ENCODE data around the gene TAF8. TPM values are rescaled to one million over a fixed set of nuclear protein-coding genes. Genes with fewer than 3 reads are reported as not detected.

Gene TAF8
- total RNA-seq, 1 experiment from 2014 or later, result 35.5 TPM

GRCh38 chr6:42053601-42054000 lies 3.3 kb downstream of the TAF8 start:
- Histone ChIP-seq H3K36me3 (ENCODE audit: control insufficient read depth, insufficient read depth, low read length) (peaks cover 23% of the 10 kb centered on the region), H3K27me3 (ENCODE audit: control insufficient read depth, insufficient read depth, low read length) (no peaks in the 10 kb centered on the region), H3K4me3 (ENCODE audit: low read depth in 2 of 2, low read length in 2 of 2) (no peak overlapping the region), H3K9me3 (ENCODE audit: control insufficient read depth, insufficient read depth, low read depth, low read length) (no peaks in the 10 kb centered on the region), H3K27ac (ENCODE audit: low read length) (no peak overlapping the region), H3K4me1 (ENCODE audit: control insufficient read depth, insufficient read depth, low read length) (peaks cover 10% of the 10 kb centered on the region)
- BruUV-seq (replicated peaks), result no TSS peak
- no peak for ATAC-seq
- CTCF ChIA-PET, result no interaction called here
- TF ChIP-seq CTCF (IDR thresholded peaks at IDR 0.05) (no peak), TCF7L2 (IDR thresholded peaks at IDR 0.05; ENCODE audit: low read depth, low read length) (no peak), SIN3A (IDR thresholded peaks at IDR 0.05; ENCODE audit: borderline replicate concordance, insufficient read depth, low read depth, low read length) (no peak), POLR2AphosphoS5 (IDR thresholded peaks at IDR 0.05; ENCODE audit: low read depth, low read length) (no peak)
- TF ChIP-seq, protein P1, sequence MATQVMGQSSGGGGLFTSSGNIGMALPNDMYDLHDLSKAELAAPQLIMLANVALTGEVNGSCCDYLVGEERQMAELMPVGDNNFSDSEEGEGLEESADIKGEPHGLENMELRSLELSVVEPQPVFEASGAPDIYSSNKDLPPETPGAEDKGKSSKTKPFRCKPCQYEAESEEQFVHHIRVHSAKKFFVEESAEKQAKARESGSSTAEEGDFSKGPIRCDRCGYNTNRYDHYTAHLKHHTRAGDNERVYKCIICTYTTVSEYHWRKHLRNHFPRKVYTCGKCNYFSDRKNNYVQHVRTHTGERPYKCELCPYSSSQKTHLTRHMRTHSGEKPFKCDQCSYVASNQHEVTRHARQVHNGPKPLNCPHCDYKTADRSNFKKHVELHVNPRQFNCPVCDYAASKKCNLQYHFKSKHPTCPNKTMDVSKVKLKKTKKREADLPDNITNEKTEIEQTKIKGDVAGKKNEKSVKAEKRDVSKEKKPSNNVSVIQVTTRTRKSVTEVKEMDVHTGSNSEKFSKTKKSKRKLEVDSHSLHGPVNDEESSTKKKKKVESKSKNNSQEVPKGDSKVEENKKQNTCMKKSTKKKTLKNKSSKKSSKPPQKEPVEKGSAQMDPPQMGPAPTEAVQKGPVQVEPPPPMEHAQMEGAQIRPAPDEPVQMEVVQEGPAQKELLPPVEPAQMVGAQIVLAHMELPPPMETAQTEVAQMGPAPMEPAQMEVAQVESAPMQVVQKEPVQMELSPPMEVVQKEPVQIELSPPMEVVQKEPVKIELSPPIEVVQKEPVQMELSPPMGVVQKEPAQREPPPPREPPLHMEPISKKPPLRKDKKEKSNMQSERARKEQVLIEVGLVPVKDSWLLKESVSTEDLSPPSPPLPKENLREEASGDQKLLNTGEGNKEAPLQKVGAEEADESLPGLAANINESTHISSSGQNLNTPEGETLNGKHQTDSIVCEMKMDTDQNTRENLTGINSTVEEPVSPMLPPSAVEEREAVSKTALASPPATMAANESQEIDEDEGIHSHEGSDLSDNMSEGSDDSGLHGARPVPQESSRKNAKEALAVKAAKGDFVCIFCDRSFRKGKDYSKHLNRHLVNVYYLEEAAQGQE (IDR thresholded peaks at IDR 0.05; ENCODE audit: insufficient read depth in 1 of 2, low read depth in 2 of 2, low read length in 1 of 2), result no peak
- intact Hi-C loops (cut with micrococcal nuclease; ENCODE audit: unreplicated experiment), result no loop called here
- DNase-seq (ENCODE audit: low read depth, low spot score), result no peak
- POLR2A ChIA-PET, result interaction anchor here (0.5 to 0.7 kb wide), 4 partner anchors 171 to 1036 kb away, joined by 4 to 10 read pairs (median 6); partner anchors contain the start of gene FRS3
- in situ Hi-C loops (cut with HindIII; ENCODE audit: low pct_unique_long_range_greater_than_20kb, low sequenced_read_pairs), result no loop called here

DNA sequence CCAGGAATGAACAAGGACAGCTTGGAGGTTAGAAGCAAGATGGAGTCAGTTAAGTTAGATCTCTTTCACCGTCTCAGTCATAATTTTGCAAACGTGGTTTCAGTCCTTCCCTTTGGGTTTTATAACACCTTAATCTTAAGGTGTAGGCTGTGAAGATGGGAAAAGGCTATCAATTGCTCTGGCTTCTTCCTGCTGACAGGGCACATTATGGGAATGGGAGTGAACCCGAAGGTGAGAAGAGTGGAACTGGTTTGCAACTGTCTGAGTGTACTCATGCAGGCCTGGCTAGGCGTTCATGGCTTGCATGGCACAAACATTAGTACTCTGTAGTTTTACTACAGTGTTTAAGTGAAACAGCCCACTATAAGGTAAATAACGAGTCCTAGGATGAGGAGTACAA lies 9.4 kb downstream of the TAF8 start:
- in situ Hi-C loops (cut with HindIII; ENCODE audit: low pct_unique_long_range_greater_than_20kb, low sequenced_read_pairs) (no loop called here), intact Hi-C loops (cut with micrococcal nuclease; ENCODE audit: unreplicated experiment) (no loop called here)
- Histone ChIP-seq H3K27ac (ENCODE audit: low read length) (no peak overlapping the region), H3K4me1 (ENCODE audit: control insufficient read depth, insufficient read depth, low read length) (no peaks in the 10 kb centered on the region), H3K9me3 (ENCODE audit: control insufficient read depth, insufficient read depth, low read depth, low read length) (no peaks in the 10 kb centered on the region), H3K36me3 (ENCODE audit: control insufficient read depth, insufficient read depth, low read length) (peaks cover 27% of the 10 kb centered on the region), H3K4me3 (ENCODE audit: low read depth in 2 of 2, low read length in 2 of 2) (no peak overlapping the region), H3K27me3 (ENCODE audit: control insufficient read depth, insufficient read depth, low read length) (no peaks in the 10 kb centered on the region)
- BruUV-seq (replicated peaks), result no TSS peak
- ATAC-seq (no peak), DNase-seq (ENCODE audit: low read depth, low spot score) (no peak)
- TF ChIP-seq SIN3A (IDR thresholded peaks at IDR 0.05; ENCODE audit: borderline replicate concordance, insufficient read depth, low read depth, low read length) (no peak), TCF7L2 (IDR thresholded peaks at IDR 0.05; ENCODE audit: low read depth, low read length) (no peak)
- TF ChIP-seq, protein P1 (IDR thresholded peaks at IDR 0.05; ENCODE audit: insufficient read depth in 1 of 2, low read depth in 2 of 2, low read length in 1 of 2), result no peak
- ChIA-PET POLR2A (no interaction called here), CTCF (no interaction called here)

Data from Panc1 (cell line).